HG03520 (cell line): ENCODE measurements around the gene E2F1.

Source experiments
- ATAC-seq: cut with Tn5 transposase; IDR thresholded peaks from one replicate; pipeline ENCODE4 v1.9.1; 2021; ENCODE audit warnings: mild to moderate bottlenecking, moderate library complexity; ENCODE audit not compliant: unreplicated experiment

Gene E2F1

GRCh38 chr20:33686100-33686983 is at the start of gene E2F1:
Gene E2F1, minus strand, starts transcription at chr20:33686385. Its CDS starts 121 bp downstream, at chr20:33686264.
- peak; percentile 77 for ATAC-seq

GRCh38 chr20:33733654-33734576 is 47.7 kb upstream of the E2F1 start:
- ATAC-seq = no peak

- peak; percentile 38 for ATAC-seq
These were observed 46.2 kb upstream of the E2F1 start for GRCh38 chr20:33732166-33732970.

GRCh38 chr20:33731693-33732165 is 45.5 kb upstream of the E2F1 start, which contains the start of gene ZNF341:
Gene ZNF341, plus strand, starts transcription at chr20:33731996. Its CDS starts 26 bp downstream, at chr20:33732022.
- peak; percentile 83 for ATAC-seq

GRCh38 chr20:33730946-33731692 is 44.9 kb upstream of the E2F1 start:
- ATAC-seq = no peak

GRCh38 chr20:33729101-33729500 is 42.9 kb upstream of the E2F1 start:
- no peak for ATAC-seq

- ATAC-seq = no peak
These were observed 42.3 kb upstream of the E2F1 start for GRCh38 chr20:33728463-33728862.

GRCh38 chr20:33727806-33728205 is 41.6 kb upstream of the E2F1 start:
- ATAC-seq = no peak

GRCh38 chr20:33727115-33727479 is 40.9 kb upstream of the E2F1 start:
- ATAC-seq = no peak

- no peak for ATAC-seq
These were observed 39.6 kb upstream of the E2F1 start for GRCh38 chr20:33725607-33726264.

- ATAC-seq = no peak
These were observed 38.4 kb upstream of the E2F1 start for GRCh38 chr20:33724439-33725094.

- no peak for ATAC-seq
These were observed 35.4 kb upstream of the E2F1 start for GRCh38 chr20:33721391-33722140.

GRCh38 chr20:33719989-33720709 is 34.0 kb upstream of the E2F1 start, which contains the start of gene PXMP4:
Gene PXMP4, minus strand, starts transcription at chr20:33720310. Its CDS starts 103 bp downstream, at chr20:33720207.
- peak; percentile 94 for ATAC-seq

GRCh38 chr20:33719277-33719988 is 33.2 kb upstream of the E2F1 start:
- no peak for ATAC-seq

- ATAC-seq = no peak
These were observed 30.3 kb upstream of the E2F1 start for GRCh38 chr20:33716498-33716897.

GRCh38 chr20:33713865-33714367 is 27.7 kb upstream of the E2F1 start:
- ATAC-seq = no peak

- ATAC-seq = no peak
These were observed 25.2 kb upstream of the E2F1 start for GRCh38 chr20:33711446-33711738.
